Naive thymus-derived CD4-positive, alpha-beta T cell (primary cell): ENCODE data around the gene TAGLN. TPM values are rescaled to one million over a fixed set of nuclear protein-coding genes. Genes with fewer than 3 reads are reported as not detected.
A peak's percentile ranks its signal among the peaks of the same experiment; 100 is the strongest.

Experiments
- ATAC-seq: fragments of 150-1000 bp; cut with Tn5 transposase; 2 replicates; pipeline ENCODE4 v1.10.0; 2021; ENCODE audit warnings: mild to moderate bottlenecking, moderate library complexity
- CTCF ChIA-PET: fragments of 350-600 bp; sonication (Branson Sonifier 250); formaldehyde crosslinking; loops from one replicate; lab custom pipeline; 2021; ENCODE audit warnings: antibody characterized with exemption; lab: Charles Lee
- POLR2A ChIA-PET: fragments of 350-600 bp; sonication (Branson Sonifier 250); formaldehyde crosslinking; loops from one replicate; lab custom pipeline; 2021; ENCODE audit warnings: antibody characterized with exemption, inconsistent platforms; lab: Charles Lee
- DNase-seq, 9 donors: peaks; one replicate each; pipeline versions ENCODE4 v3.0.0 to v3.0.0-alpha.2; 2020 to 2022; ENCODE audit warnings: mixed read lengths in 1 of 9
- H3K27ac ChIP-seq: one replicate; pipeline ENCODE4 v1.7.0; 2013; ENCODE audit warnings: mild to moderate bottlenecking, low read depth, low read length, moderate library complexity
- H3K27me3 ChIP-seq, 2 donors: one replicate each; pipeline ENCODE4 v1.7.0; 2013; ENCODE audit warnings: low read length in 2 of 2, mild to moderate bottlenecking in 2 of 2, moderate library complexity in 2 of 2; ENCODE audit not compliant: control insufficient read depth in 2 of 2, insufficient read depth in 2 of 2
- H3K36me3 ChIP-seq, 3 experiments: 1 replicate in 2 of 3; 2 replicates in 1 of 3; pipeline ENCODE4 v1.7.0; 2013; ENCODE audit warnings: low read length in 3 of 3, mild to moderate bottlenecking in 3 of 3, moderate library complexity in 1 of 3; ENCODE audit not compliant: insufficient read depth in 3 of 3, control insufficient read depth in 2 of 3
- H3K4me1 ChIP-seq, 2 donors: one replicate each; pipeline ENCODE4 v1.7.0; 2013; ENCODE audit warnings: low read length in 2 of 2, mild to moderate bottlenecking in 2 of 2, moderate library complexity in 1 of 2; ENCODE audit not compliant: control insufficient read depth in 2 of 2, insufficient read depth in 2 of 2
- H3K4me3 ChIP-seq: 2 replicates; pipeline ENCODE4 v1.7.0; 2013; ENCODE audit warnings: mild to moderate bottlenecking, low read length
- H3K9me3 ChIP-seq, 3 experiments: 1 replicate in 2 of 3; 2 replicates in 1 of 3; pipeline ENCODE4 v1.7.0; 2013; ENCODE audit warnings: low read length in 3 of 3; ENCODE audit not compliant: control insufficient read depth in 2 of 3
- H3K27ac Mint-ChIP-seq, 9 donors: one replicate each; pipeline ENCODE4 v1.8.0; 2020 to 2022; ENCODE audit warnings: mixed read lengths in 9 of 9, mild to moderate bottlenecking in 8 of 9, moderate library complexity in 5 of 9, inconsistent platforms in 2 of 9
- H3K27me3 Mint-ChIP-seq, 5 donors: one replicate each; pipeline ENCODE4 v1.8.0; 2021 to 2022; ENCODE audit warnings: mixed read lengths in 5 of 5, mild to moderate bottlenecking in 1 of 5
- H3K36me3 Mint-ChIP-seq, 5 donors: one replicate each; pipeline ENCODE4 v1.8.0; 2020 to 2022; ENCODE audit warnings: mixed read lengths in 5 of 5, mild to moderate bottlenecking in 3 of 5, inconsistent platforms in 1 of 5
- H3K4me1 Mint-ChIP-seq, 7 donors: one replicate each; pipeline ENCODE4 v1.8.0; 2020 to 2022; ENCODE audit warnings: mixed read lengths in 7 of 7, mild to moderate bottlenecking in 3 of 7, inconsistent platforms in 1 of 7
- H3K4me3 Mint-ChIP-seq, 10 donors: one replicate each; pipeline ENCODE4 v1.8.0; 2020 to 2022; ENCODE audit warnings: mild to moderate bottlenecking in 10 of 10, mixed read lengths in 10 of 10, moderate library complexity in 6 of 10, inconsistent platforms in 2 of 10
- H3K9me3 Mint-ChIP-seq, 11 donors: one replicate each; pipeline ENCODE4 v1.8.0; 2020 to 2022; ENCODE audit warnings: mixed read lengths in 11 of 11, mild to moderate bottlenecking in 4 of 11, inconsistent platforms in 1 of 11, moderate library complexity in 1 of 11
- intact Hi-C, 2 donors: fragments of 100-400 bp; cut with micrococcal nuclease; formaldehyde crosslinking; loops; one replicate each; pipeline ENCODE4 v1.15.1; 2023
- polyA plus RNA-seq, 2 donors: library from polyadenylated mRNA; unstranded; fragments of 300-500 nt; fragmentation: Illumina TruSeq; gene quantifications; one replicate each; pipeline ENCODE4 v1.2.3, GENCODE V29; 2021
- total RNA-seq, 6 experiments: library from RNA in 5 of 6; stranded (reverse) in 5 of 6; gene quantifications; 1 replicate in 5 of 6; 2 replicates in 1 of 6; pipeline ENCODE4 v1.2.3 and lab custom pipeline; 2021 to 2026

Gene TAGLN
- total and polyA plus RNA-seq, 7 experiments from 2014 or later: 0.32 to 28.0 (median 13.7) TPM

- Mint-ChIP-seq H3K9me3 (no peaks in the 10 kb centered on the region), H3K4me1 (peaks cover 47 to 65% (median 53%) of the 10 kb centered on the region in 7 donors), H3K27me3 (no peaks in the 10 kb centered on the region), H3K4me3 (peak overlapping the region; percentile 87 to 100 (median 96)), H3K27ac (peak overlapping the region; percentile 92 to 99 (median 97)), H3K36me3 (peaks cover 8 to 35% (median 26%) of the 10 kb centered on the region in 5 donors)
- Histone ChIP-seq H3K27me3 (no peaks in the 10 kb centered on the region), H3K27ac (peak overlapping the region; percentile 97), H3K4me1 (peaks cover 39 to 40% of the 10 kb centered on the region in 2 donors), H3K4me3 (peak overlapping the region; percentile 96), H3K36me3 (peaks cover 29 to 54% (median 30%) of the 10 kb centered on the region in 3 experiments), H3K9me3 (no peaks in the 10 kb centered on the region)
- peak; percentile 42 for ATAC-seq
- ChIA-PET POLR2A (interaction anchor here (1.0 to 4.3 kb wide), 10 partner anchors 11 to 457 kb away, joined by 3 to 37 read pairs (median 7); partner anchors contain the start of genes BUD13, PAFAH1B2, SIDT2 and ZPR1), CTCF (interaction anchor here (0.6 to 1.6 kb wide), 4 partner anchors 19 to 394 kb away, joined by 3 to 6 read pairs (median 4); no protein-coding TSS in a partner anchor)
- intact Hi-C loops: loop anchor here in 1 of 2 donors (1.0 to 5.0 kb wide), 7 partner anchors 18 to 1872 kb away; partner anchors contain the start of genes DPAGT1, KMT2A, SIDT2 and SIK3
- DNase-seq: peak in 8 of 9 donors; percentile 51 to 73 (median 64)
Measured at GRCh38 chr11:117230286-117230961, 31.3 kb downstream of the TAGLN start.

GRCh38 chr11:117230999-117231841 is 32.0 kb downstream of the TAGLN start:
- ChIA-PET CTCF (interaction anchor here (0.6 to 1.6 kb wide), 6 partner anchors 10 to 485 kb away, joined by 3 to 7 read pairs (median 4); no protein-coding TSS in a partner anchor), POLR2A (interaction anchor here (0.8 to 4.3 kb wide), 12 partner anchors 9 to 460 kb away, joined by 3 to 37 read pairs (median 6); partner anchors contain the start of genes BUD13, CEP164, PAFAH1B2 and SIDT2)
- ATAC-seq (no peak), DNase-seq (no peak)
- Histone ChIP-seq H3K4me3 (peak overlapping the region; percentile 96), H3K36me3 (peaks cover 24 to 46% (median 29%) of the 10 kb centered on the region in 3 experiments), H3K27me3 (no peaks in the 10 kb centered on the region), H3K4me1 (peaks cover 39 to 40% of the 10 kb centered on the region in 2 donors), H3K27ac (peak overlapping the region; percentile 97), H3K9me3 (no peaks in the 10 kb centered on the region)
- peaks cover 46 to 65% (median 53%) of the 10 kb centered on the region in 7 donors for H3K4me1 Mint-ChIP-seq
- H3K9me3 Mint-ChIP-seq: no peaks in the 10 kb centered on the region
- intact Hi-C loops: loop anchor here in 1 of 2 donors (1.0 to 5.0 kb wide), 7 partner anchors 18 to 1871 kb away; partner anchors contain the start of genes DPAGT1, KMT2A, SIDT2 and SIK3
- peak overlapping the region; percentile 92 to 99 (median 97) for H3K27ac Mint-ChIP-seq
- no peaks in the 10 kb centered on the region for H3K27me3 Mint-ChIP-seq
- peak overlapping the region; percentile 87 to 100 (median 96) for H3K4me3 Mint-ChIP-seq
- peaks cover 7 to 31% (median 26%) of the 10 kb centered on the region in 5 donors for H3K36me3 Mint-ChIP-seq

DNA sequence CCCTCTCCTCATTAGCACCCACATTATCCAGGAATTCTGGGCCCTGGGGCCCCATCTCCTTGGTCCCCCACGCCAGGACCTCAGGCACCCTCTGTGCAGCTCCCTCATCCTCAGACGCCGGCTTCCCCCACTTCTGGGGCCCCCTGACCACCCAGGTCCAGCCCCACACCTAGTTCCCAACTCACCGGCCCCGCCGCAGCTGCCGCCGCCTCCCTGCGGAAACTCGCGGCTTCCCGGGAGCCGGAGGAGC is 32.6 kb downstream of the TAGLN start, which contains the start of gene PCSK7:
PCSK7 (minus strand) TSS at position 232 of the 250 bp plus-strand sequence. CDS start 2,229 bp downstream, outside the sequence.
- peaks cover 21 to 41% (median 26%) of the 10 kb centered on the region in 3 experiments for H3K36me3 ChIP-seq
- Mint-ChIP-seq H3K27ac (peak within 1 kb of the TSS; percentile 94 to 100 (median 99)), H3K4me1 (peaks cover 41 to 59% (median 51%) of the 10 kb centered on the region in 7 donors), H3K4me3 (peak within 1 kb of the TSS; percentile 91 to 100 (median 98)), H3K9me3 (no peaks in the 10 kb centered on the region), H3K36me3 (peaks cover 3 to 33% (median 22%) of the 10 kb centered on the region in 5 donors), H3K27me3 (no peaks in the 10 kb centered on the region)
- POLR2A ChIA-PET: interaction anchor here (0.8 to 3.8 kb wide), 9 partner anchors 10 to 461 kb away, joined by 3 to 37 read pairs (median 5); partner anchors contain the start of genes BUD13, CEP164, PAFAH1B2 and SIDT2
- intact Hi-C loops: loop anchor here (1.0 to 5.0 kb wide), 10 partner anchors 19 to 1871 kb away; partner anchors contain the start of genes CEP164 (in 2 of the 2), PAFAH1B2 (in 2 of the 2), BUD13 (in 1 of the 2) and DPAGT1 (in 1 of the 2)
- peak in 1 of 9 donors; percentile 45 for DNase-seq
- CTCF ChIA-PET: interaction anchor here (1.5 to 1.6 kb wide), 2 partner anchors 10 to 21 kb away, joined by 4 to 7 read pairs; no protein-coding TSS in a partner anchor
- no peaks in the 10 kb centered on the region for H3K9me3 ChIP-seq
- no peak for ATAC-seq
- no peaks in the 10 kb centered on the region for H3K27me3 ChIP-seq
- peak within 1 kb of the TSS; percentile 96 for H3K4me3 ChIP-seq
- H3K27ac ChIP-seq: peak within 1 kb of the TSS; percentile 97
- H3K4me1 ChIP-seq: peaks cover 35 to 36% of the 10 kb centered on the region in 2 donors

DNA sequence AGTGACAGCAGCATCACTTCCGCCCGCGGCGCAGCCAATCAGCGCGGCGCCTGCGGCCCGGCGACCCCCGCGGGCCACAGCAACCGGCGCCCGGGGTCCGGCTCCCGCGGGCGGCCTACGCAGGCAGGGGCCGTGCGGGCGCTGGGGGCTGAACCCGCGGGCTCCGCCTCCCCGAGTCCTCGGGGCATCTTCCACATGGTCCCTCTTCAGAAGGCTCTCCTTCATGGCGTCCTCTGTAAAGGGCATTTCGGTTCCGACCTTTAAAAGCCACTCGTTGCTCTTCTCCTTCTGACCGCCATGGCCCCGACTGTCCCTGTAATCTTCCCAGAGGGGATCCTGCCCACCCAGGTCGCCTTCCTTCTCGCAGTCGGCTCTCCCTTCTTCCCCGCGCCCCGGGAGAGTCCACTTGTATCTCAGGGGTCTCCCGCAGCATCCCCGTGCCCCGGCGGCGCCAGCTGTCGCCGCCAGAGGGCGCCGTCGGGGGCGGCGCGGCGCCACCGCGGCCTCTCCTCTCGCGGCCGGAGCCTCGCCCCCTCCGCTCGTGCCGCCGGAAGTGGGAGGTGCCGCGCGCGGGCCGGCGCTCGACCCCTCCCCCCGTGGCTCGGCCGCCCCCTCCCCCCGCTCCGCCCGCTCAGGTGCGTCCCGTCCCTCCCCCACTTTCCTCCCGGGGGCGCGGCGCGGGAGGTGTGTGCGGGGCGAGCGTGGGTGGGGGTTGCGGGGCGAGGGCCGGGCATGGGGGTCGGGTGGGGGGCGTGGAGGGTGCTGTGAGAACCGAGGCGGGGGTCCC is 33.1 kb downstream of the TAGLN start, which contains the start of gene RNF214:
RNF214 (plus strand) TSS at position 580 of the 787 bp plus-strand sequence. CDS start 1,602 bp downstream, outside the sequence.
- Mint-ChIP-seq H3K9me3 (no peaks in the 10 kb centered on the region), H3K27me3 (no peaks in the 10 kb centered on the region), H3K27ac (peak within 1 kb of the TSS; percentile 94 to 100 (median 99)), H3K4me1 (peaks cover 40 to 55% (median 50%) of the 10 kb centered on the region in 7 donors), H3K36me3 (peaks cover 3 to 29% (median 19%) of the 10 kb centered on the region in 5 donors), H3K4me3 (peak within 1 kb of the TSS; percentile 91 to 100 (median 98))
- no peaks in the 10 kb centered on the region for H3K27me3 ChIP-seq
- peaks cover 32 to 35% of the 10 kb centered on the region in 2 donors for H3K4me1 ChIP-seq
- ChIA-PET CTCF (interaction anchor here (1.5 to 1.6 kb wide), 2 partner anchors 11 to 21 kb away, joined by 4 to 7 read pairs; no protein-coding TSS in a partner anchor), POLR2A (interaction anchor here (0.5 to 3.8 kb wide), 9 partner anchors 10 to 461 kb away, joined by 3 to 37 read pairs (median 5); partner anchors contain the start of genes BUD13, CEP164, PAFAH1B2 and SIDT2)
- intact Hi-C loops: loop anchor here (1.0 to 5.0 kb wide), 8 partner anchors 54 to 1870 kb away; partner anchors contain the start of genes CEP164 (in 2 of the 2), PAFAH1B2 (in 2 of the 2), BUD13 (in 1 of the 2) and DPAGT1 (in 1 of the 2)
- H3K27ac ChIP-seq: peak within 1 kb of the TSS; percentile 97
- DNase-seq (peak; percentile 61 to 84 (median 73)), ATAC-seq (peak; percentile 92)
- no peaks in the 10 kb centered on the region for H3K9me3 ChIP-seq
- peak within 1 kb of the TSS; percentile 96 for H3K4me3 ChIP-seq
- peaks cover 17 to 36% (median 21%) of the 10 kb centered on the region in 3 experiments for H3K36me3 ChIP-seq

- H3K4me3 ChIP-seq: peak overlapping the region; percentile 65
- Mint-ChIP-seq H3K4me3 (peak overlapping the region; percentile 80 to 91 (median 86)), H3K9me3 (no peaks in the 10 kb centered on the region), H3K4me1 (peaks cover 39 to 50% (median 47%) of the 10 kb centered on the region in 7 donors), H3K27me3 (no peaks in the 10 kb centered on the region), H3K36me3 (peaks cover 3 to 26% (median 19%) of the 10 kb centered on the region in 5 donors), H3K27ac (peak overlapping the region; percentile 84 to 96 (median 89))
- ChIA-PET CTCF (no interaction called here), POLR2A (interaction anchor here (0.5 to 3.8 kb wide), 3 partner anchors 50 to 397 kb away, joined by 4 to 37 read pairs (median 5); partner anchors contain the start of gene SIDT2)
- H3K36me3 ChIP-seq: peaks cover 14 to 29% (median 16%) of the 10 kb centered on the region in 3 experiments
- ATAC-seq: no peak
- intact Hi-C loops: loop anchor here (1.0 to 5.0 kb wide), 8 partner anchors 55 to 1869 kb away; partner anchors contain the start of genes CEP164 (in 2 of the 2), PAFAH1B2 (in 2 of the 2), BUD13 (in 1 of the 2) and DPAGT1 (in 1 of the 2)
- peak overlapping the region; percentile 97 for H3K27ac ChIP-seq
- no peaks in the 10 kb centered on the region for H3K27me3 ChIP-seq
- H3K4me1 ChIP-seq: peaks cover 32 to 33% of the 10 kb centered on the region in 2 donors
- no peaks in the 10 kb centered on the region for H3K9me3 ChIP-seq
- peak in 1 of 9 donors; percentile 39 for DNase-seq
Measured at GRCh38 chr11:117232911-117233409, 33.8 kb downstream of the TAGLN start.
